HG02870 (cell line): Measurements from ENCODE around the gene L1CAM.
"Not testable (repeated sequence)": the region's sequence is repeated elsewhere in the genome, so short reads cannot be mapped to it uniquely, and the experiment has no call there.

Experiments used
- ATAC-seq: cut with Tn5 transposase; IDR thresholded peaks from one replicate; pipeline ENCODE4 v1.9.1; 2021; ENCODE audit warnings: mild to moderate bottlenecking, moderate library complexity; ENCODE audit not compliant: unreplicated experiment

Gene L1CAM

GRCh38 chrX:153832728-153833127, 53.2 kb downstream of the L1CAM start:
- no peak for ATAC-seq

- ATAC-seq: no peak
Measured at GRCh38 chrX:153831429-153832150, 54.4 kb downstream of the L1CAM start.

GRCh38 chrX:153830640-153831428, 55.1 kb downstream of the L1CAM start:
- ATAC-seq: no peak

- no peak for ATAC-seq
Measured at GRCh38 chrX:153829799-153830639, 56.0 kb downstream of the L1CAM start, which contains the start of gene PDZD4. TSS of gene PDZD4 (minus strand) at chrX:153830544. CDS start at chrX:153830298, 246 bp downstream.

GRCh38 chrX:153829549-153829798, 56.5 kb downstream of the L1CAM start:
- no peak for ATAC-seq

- ATAC-seq: no peak
Measured at GRCh38 chrX:153828723-153829548, 57.0 kb downstream of the L1CAM start.

- ATAC-seq: no peak
Measured at GRCh38 chrX:153828308-153828707, 57.7 kb downstream of the L1CAM start.

- ATAC-seq: no peak
Measured at GRCh38 chrX:153827903-153828302, 58.1 kb downstream of the L1CAM start.

GRCh38 chrX:153827016-153827415, 59.0 kb downstream of the L1CAM start:
- ATAC-seq: no peak

- ATAC-seq: no peak
Measured at GRCh38 chrX:153825042-153825441, 60.9 kb downstream of the L1CAM start.

GRCh38 chrX:153824348-153824747, 61.6 kb downstream of the L1CAM start:
- ATAC-seq: no peak

- no peak for ATAC-seq
Measured at GRCh38 chrX:153821066-153821465, 64.9 kb downstream of the L1CAM start.

- no peak for ATAC-seq
Measured at GRCh38 chrX:153820601-153821000, 65.4 kb downstream of the L1CAM start.

- no peak for ATAC-seq
Measured at GRCh38 chrX:153819384-153820040, 66.5 kb downstream of the L1CAM start.

GRCh38 chrX:153818571-153819383, 67.2 kb downstream of the L1CAM start:
- no peak for ATAC-seq

- not testable (repeated sequence) for ATAC-seq
Measured at GRCh38 chrX:153818064-153818463, 67.9 kb downstream of the L1CAM start.

GRCh38 chrX:153816831-153817690, 68.9 kb downstream of the L1CAM start:
- no peak for ATAC-seq

- no peak for ATAC-seq
Measured at GRCh38 chrX:153814591-153815315, 71.2 kb downstream of the L1CAM start.
